ENCODE measurements around the gene GPX7.

GPX7 gene

DNA sequence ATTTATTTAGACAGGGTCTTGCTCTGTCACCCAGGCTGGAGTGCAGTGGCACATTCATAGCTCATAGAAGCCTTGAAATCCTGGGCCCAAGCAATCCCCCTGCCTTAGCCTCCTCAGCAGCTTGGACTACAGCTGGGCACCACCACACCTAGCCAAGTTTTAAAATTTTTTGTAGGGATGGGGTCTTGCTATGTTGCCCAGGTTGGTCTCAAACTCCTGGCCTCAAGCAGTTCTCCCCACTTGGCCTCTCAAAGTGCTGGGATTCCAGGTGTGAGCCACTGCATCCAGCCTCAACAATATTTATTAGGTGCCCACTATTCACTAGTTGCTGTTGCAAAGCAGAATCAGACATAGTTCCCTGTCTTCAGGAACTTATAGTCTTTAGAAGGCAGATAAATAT is 14.1 kb upstream of the GPX7 start:
- no peak for DNase-seq (ENCODE audit: low read depth in 2 of 2)

DNA sequence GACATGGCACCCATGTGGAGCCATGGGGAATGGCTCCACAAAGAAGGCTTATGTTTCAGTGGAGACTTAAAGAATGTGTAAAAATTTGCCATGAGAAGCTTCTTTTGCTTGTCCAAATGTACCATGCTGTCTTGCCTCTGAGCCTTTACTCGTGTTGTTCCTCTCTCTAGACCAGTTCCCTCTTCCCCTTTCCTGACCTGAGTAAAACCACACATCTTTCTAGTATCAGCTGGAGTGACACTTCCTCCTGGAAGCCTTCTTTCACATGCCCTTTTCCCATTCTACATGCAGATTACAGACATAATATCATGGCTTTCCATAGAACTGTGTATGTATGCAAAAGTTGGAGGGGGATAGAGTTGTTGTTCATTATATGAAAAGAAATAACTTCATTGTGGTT is 13.6 kb upstream of the GPX7 start:
- no peak for DNase-seq (ENCODE audit: low read depth in 2 of 2)

DNA sequence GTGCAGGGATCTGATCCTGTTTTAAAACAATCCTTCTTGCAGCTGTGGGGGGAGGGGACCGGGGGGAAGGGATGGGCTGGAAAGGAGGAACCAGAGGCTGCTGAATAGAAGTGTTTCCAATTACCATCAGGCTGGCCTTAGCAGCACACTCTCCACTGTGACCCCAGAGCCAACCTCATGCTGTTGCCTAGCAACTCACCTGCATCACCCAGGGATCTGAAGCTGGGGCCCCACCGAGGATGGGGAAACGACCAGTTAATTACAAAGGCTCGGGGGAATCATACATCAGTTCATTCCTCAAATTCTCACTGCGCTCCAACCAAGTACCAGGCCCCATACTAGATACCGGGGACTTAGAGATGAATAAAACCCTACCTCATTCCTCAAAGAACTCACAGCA is 11.9 kb upstream of the GPX7 start:
- DNase-seq (ENCODE audit: low read depth in 2 of 2), result no peak

DNA sequence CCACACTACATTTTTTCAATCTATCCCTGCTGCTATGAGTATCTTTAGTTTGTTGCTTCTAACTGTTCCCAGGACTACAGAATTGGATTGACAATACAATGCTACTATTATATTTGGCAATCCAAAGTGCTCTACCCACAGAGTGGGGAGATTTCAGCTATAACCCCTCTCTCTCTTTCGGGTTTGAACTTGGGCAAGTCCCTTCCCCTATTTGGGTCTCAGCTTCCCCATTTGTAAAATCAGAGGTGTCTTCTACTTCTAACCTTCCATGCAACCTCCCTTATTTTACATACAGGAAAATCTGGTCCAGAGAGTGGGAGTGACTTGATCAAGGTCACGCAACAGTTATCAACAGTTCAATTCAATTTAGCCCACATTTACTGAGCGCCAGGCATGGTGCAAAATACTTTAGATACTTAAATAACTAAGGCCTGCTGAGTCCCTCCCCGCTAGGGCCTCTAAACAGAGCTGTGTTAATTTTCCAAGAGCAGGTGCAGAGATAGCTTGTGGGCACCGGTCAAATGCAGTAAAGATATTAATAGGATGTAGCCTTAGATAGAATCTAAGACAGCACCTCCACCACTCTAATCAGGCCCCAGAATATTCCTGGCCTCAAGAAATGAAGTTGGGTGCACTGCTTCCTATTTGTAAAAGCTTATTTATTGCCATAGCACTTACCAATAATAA is 9.4 kb upstream of the GPX7 start:
- DNase-seq (ENCODE audit: low read depth in 2 of 2), result no peak

DNA sequence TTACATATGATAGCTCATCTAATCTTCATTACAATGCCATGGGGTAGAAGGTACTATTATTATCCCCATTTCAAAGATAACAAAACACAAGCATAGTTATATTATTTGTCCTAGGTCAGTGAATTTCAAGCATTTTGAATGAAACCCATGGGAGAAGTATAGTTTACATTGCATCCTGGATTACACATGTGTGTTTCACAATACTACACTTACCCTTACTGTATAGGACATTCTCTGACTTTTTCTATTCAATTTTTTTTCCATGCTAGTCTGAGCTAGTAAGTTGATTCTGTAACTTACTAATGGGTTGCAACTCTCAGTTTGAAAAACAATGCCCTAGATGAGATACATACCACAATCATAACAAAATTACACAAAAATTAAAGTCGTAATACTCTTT is 8.7 kb upstream of the GPX7 start:
- DNase-seq (ENCODE audit: low read depth in 2 of 2), result no peak

DNA sequence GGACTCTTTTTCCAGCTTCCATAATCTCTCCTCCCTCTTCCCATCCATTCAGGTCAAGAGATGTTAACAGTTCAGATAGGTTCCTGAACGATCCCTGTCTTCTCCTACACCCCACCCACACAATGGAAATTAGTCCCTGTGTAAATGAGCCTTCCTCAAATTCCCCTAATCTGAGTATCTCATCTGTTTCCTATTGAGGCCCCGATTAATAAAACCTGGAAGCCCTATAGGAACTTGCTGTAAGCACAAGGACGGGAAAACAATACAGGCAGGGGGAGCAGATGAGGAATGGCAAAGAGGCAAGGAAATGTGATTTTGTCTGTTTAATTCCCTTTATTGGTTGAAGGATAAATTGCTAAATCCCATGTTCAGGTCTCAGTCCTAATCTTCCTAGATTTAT is 7.1 kb upstream of the GPX7 start:
- no peak for DNase-seq (ENCODE audit: low read depth in 2 of 2)

DNA sequence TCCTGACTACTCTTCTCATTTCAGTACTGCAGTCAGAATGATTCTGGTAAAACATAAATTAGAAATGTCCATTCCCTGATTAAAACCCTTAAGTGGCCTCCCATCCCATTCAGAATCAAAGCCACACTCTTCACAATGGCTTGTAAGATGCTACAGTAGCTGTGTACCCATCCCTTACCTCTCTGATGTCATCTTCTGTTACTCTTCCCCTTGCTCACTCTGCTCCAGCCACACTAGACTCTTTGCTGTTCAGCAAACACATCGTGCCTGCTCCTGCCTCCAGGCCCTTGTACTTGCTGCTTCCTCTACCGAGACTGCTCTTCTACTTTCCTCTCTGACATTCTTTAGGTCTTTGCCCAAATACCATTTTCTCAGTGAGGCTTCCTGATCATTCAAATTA is 4.3 kb upstream of the GPX7 start:
- DNase-seq (ENCODE audit: low read depth in 2 of 2), result no peak

DNA sequence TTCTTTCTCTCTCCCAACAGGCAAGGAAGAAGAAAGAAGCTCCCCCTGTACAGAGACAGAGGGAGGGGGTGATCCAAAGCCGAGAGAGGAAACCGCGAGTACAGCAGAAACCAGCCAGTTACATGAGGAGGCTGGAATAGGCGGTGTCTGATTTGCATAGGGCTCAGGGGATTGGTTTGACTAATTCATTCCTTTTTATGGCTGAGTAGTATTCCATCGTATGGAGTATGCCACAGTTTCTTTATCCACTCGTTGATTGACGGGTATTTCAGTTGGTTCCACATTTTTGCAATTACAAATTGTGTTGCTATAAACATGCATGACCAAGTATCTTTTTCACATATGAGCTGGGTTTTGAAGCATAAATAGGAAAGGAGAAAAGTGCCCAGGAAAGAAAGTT is 3.4 kb upstream of the GPX7 start:
- no peak for DNase-seq (ENCODE audit: low read depth in 2 of 2)

DNA sequence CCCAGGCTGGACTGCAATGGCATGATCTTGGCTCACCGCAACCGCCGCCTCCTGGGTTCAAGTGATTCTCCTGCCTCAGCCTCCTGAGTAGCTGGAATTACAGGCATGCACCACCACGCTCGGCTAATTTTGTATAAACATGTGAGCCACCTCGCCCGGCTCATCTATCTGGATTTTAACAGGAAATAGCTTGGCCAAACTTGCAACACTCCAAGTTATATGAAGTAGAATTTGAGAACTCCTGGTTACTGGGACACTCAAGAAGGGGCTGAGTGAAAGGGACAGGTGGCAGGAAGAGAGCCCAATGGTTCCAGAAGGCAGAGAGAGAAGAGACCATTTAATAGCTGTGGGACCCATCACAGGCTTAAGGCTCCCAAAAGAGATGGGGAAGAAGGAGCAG is 2.9 kb upstream of the GPX7 start:
- no peak for DNase-seq (ENCODE audit: low read depth in 2 of 2)

DNA sequence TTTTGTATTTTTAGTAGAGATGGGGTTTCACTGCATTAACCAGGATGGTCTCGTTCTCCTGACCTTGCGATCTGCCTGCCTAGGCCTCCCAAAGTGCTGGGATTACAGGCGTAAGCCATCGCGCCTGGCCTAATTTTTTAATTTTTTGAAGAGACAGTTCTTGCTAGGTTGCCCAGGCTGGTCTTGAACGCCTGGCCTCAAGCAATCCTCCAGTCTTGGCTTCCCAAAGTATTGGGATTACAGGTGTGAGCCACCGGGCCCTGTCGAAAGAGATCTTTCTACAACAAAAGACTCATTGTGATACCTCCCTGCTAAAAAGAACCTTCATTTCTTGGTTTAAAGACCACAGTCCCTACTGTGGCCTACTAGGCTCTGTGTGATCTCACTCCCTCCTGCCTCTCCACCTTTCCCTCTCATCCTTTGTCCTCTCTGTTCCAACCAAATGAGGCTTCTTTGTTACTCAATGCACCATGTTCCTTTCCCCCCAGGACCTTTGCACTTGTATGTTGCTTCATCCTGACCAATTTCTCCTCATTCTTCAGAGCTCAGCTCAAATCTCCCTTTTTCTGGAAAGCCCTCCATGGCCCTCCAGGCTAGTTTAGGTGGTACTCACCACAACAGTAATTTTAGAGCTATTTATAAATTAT is 1.5 kb upstream of the GPX7 start:
- no peak for DNase-seq (ENCODE audit: low read depth in 2 of 2)

DNA sequence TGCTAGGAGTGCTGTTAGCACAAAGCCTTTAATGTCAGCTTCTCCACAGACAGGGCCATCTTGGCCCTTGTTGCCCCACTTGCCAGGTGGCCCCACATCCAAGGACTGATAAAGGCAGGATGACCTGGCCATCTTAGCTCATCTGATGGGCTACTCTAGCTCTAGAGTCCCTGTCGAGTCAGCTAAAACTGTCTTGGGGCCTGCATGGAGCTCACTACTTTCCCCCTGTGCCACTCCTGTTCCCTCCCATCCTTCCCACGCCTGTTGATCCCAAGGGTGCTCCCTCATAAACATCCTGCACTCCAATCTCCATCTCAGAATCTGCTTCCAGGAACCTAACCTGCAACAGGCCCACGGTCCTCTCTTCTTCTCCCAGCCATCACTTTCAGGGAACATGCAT is 652 bp upstream of the GPX7 start:
- no peak for DNase-seq (ENCODE audit: low read depth in 2 of 2)

DNA sequence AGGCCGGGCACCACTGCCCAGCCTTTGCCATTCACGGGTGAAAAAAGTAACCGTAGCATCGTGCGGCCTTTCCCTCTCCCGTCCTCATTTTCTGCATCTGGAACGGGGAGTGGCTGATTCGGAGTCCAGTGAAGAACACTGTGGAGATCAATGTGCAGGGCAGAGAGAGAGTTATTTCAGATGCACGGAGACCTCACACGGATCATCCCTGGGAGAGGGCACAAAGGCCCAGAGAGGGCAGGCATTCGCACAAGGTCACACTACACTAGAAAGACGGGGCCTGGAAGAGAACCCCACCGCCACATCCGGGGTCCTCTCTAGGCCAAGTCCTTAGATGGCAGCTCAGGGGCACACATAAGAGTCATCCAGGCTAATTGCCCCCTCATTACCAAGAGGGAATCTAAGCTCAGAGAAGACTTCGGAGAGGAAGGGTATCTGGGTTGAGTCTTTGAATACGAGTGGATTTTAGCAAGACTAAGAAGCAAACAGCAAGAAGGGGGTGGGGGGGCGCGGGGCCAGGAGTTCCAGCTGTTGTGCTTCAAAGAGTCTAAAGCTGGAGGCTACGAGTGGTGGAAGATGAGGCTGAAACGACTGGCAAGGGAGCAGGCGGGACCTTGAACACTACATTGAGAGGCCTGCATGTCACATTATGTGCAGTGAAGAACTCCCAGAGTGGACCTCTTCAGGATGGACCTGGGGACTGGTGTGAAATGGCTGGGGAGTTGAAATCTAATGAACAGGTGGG is 857 bp downstream of the GPX7 start:
- no peak for DNase-seq (ENCODE audit: low read depth in 2 of 2)

DNA sequence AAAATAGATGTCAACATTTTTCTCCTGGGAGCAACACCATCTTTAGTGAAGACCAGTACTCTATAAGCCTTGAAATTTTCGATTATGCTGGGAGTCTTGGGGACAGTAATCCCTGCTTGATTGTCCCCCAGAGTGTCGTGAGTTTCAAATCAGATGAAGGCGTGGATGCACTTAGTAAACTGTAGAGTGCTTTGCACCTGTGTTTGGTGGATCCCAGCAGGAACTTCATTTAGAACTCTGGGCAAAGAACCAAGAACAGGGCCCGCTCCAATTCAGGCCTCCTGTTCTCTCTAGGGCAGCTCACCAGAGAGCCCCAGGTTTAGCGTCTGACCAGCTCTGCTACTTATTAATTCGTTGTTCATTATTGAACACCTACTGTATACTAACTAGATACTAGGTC is 1.5 kb downstream of the GPX7 start:
- no peak for DNase-seq (ENCODE audit: low read depth in 2 of 2)

DNA sequence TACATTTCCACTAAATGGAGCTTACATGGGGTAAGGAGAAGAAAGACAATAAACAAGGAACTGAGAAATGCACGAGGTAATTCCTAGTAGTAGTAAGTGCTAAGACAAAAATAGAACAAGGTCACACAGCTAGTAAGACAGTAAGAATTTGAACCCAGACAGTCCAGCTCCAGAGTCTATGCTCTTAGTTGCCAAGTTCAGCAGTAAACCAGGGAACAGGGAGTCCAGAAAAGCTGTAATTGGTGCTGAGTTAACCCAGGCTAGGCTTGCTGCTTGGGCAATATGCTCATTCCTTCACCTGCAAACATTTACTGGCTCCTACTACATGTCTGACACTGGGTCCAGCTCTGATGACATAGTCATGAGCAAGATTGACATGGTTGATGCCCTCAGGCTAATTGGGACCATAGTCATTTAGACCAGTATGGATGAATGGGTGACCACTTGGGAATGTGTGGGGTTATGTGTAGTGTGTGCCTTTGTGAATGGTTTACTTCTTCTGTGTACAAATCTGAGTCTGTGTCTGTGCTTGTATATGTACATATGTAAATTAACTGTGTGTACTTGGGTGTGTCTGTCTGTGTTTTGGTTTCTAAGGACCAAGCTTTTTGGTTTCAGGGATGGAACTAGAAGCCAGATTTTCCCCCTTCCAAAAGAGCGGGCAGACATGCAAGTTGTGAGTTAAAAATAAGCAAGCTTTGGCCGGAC is 2.0 kb downstream of the GPX7 start:
- no peak for DNase-seq (ENCODE audit: low read depth in 2 of 2)

DNA sequence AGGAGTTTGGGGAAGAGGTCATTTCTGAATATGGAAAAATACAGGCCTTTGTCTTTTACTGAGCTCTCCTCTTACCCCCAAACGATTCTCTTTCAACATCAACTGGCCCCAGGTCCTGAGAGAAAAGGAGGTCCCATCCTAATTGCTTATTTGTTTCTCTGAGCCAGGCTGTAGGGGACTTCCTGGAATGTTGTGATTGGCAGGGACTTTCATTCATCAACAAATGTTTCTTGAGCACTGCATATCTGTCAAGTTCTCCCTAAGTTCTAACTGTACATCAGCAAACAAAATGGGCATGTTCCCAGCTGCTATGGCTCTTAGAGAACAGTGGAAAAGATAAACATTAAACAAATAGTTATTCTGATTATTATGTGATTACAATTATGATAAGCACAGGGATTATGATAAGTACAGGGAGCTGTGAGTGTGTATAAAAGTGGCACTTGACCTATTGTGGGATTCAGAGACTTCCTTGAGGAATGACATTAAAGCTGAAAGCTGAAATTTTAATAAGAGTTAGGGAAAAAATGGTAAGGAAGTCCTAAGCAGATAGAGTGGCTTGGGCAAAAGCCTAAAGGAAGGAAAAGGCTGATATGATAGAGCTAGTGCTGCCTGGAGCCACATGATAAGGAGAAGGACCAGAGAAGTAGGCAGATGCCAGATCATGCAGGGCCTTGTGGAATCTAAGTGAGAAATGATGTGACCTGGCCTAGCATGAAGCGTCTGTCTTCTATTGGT is 11.6 kb downstream of the GPX7 start:
- DNase-seq (ENCODE audit: low read depth in 2 of 2), result no peak

DNA sequence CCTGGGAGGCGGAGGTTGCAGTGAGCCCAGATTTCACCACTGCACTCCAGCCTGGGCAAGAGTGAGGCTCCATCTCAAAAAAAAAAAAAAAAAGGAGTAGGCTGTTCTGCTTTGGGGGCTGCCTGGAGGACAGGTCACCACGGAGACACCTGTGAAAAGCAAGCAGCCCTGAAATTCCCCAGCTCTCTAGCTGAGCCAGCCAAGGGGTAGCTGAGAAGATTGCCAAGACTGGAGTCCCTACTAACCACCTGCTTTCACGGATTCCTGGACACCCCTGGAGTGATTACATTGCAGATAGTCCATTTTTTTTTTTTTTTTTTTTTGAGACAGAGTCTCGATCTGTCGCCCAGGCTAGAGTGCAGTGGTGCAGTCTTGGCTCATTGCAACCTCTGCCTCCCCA is 12.5 kb downstream of the GPX7 start:
- no peak for DNase-seq (ENCODE audit: low read depth in 2 of 2)

DNA sequence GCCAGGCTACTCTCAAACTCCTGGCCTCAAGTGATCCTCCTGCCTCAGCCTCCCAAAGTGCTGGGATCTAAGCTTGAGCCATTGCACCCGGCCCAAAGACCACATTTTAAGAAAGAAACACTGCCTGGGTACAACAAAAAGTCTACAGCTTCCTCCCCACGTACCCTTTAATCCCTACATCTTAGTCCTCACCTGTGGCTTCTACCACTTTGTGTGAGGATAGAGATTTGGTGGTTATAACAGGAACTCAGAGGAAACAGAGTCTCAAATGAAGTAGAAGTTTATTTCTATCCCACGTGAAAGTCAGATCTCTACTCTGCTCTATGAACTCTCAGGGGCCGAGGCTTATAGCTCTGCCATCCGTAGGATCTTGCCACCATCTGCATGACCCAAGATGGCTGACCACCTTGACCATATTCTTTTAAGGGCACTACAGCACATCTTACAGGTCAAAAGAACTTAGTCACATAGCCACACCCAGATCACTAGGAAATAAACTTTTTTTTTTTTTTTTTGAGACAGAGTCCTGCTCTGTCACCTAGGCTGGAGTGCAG is 13.4 kb downstream of the GPX7 start:
- no peak for DNase-seq (ENCODE audit: low read depth in 2 of 2)

DNA sequence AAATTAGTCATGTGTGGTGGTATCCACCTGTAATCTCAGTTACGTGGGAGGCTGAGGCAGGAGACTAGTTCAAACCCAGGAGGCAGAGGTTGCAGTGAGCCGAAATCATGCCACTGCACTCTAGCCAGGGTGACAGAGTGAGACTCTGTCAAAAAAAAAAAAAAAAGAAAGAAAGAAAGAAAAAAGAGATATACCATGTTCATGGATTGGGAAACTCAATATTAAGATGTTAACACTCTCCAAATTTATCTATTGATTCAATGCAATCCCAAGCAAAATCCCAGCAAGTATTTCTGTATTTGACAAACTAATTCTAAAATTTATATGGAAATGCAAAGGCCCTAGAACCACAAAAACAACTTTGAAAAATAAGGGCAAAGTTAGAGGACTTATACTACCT is 19.8 kb downstream of the GPX7 start:
- no peak for DNase-seq (ENCODE audit: low read depth in 2 of 2)

DNA sequence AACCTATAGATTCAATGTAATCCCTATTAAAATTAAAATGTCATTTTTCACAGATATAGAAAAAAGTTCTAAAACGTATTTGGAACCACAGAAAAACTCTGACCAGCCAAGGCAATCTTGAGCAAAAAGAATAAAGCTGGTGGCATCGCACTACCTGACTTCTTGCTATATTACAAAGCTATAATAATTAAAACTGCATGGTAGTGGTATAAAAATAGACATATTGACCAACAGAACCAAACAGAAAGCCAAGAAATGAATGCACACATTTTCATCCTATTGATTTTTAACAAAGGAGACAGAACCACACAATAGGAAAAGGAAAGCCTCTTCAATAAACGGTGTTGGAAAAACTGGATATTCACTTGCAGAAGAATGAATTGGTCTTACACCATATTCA is 21.6 kb downstream of the GPX7 start:
- DNase-seq (ENCODE audit: low read depth in 2 of 2), result no peak

DNA sequence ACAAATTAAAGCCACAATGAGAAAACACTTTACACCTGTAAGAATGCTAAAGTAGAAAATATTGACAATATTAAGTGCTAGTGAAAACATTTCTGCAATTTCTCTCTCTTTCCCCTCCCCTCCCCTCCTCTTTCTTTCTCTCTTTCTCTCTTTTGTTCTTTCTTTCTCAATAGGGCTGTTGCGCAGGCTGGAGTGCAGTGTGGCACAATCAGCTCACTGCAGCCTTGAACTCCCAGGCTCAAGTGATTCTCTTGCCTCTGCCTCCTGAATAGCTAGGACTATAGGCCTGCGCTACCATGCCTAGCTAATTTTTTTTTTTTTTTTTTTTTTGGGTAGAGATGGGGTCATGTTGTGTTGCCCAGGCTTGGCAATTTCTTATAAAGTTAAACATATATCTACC is 24.9 kb downstream of the GPX7 start:
- DNase-seq (ENCODE audit: low read depth in 2 of 2), result no peak

DNA sequence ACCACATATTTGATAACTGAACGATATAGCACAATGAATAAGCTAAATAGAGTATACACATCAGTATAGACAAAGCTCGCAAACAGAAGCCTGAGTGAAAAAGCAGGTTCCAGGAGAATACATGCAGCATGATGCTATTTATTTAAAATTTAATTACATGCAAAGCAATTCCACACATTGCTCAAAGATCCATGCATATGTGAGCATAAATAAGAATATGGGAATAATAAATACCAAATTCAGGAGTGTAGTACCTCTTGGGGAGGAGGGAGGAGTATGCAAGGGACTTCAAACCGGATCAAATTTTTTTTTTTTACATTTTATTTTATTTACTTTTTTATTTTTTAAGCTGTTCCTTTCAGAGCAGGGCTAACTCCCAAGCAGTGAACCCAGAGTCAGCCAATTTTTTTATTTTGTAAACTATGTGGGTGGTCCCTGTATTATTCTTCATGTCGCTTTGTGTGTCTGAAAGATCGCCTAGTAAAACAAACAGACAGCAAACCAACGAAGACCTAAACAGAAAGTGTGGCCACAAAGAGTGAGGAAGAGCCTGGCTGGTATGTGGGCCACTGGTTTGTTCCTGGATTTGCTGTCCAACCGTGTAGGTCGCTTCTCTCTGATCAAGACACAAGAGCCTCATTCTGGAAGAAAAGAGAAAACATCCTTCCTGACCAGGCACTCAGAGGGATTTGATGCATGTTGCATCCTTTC is 26.6 kb downstream of the GPX7 start:
- no peak for DNase-seq (ENCODE audit: low read depth in 2 of 2)
